Activated T-helper 1 cell treated with anti-CD3 and anti-CD28 coated beads, Interleukin-2, amount 50 U/mL, for 16 hours (primary cell): ENCODE results near the gene TFB1M.
A peak's percentile ranks its signal among the peaks of the same experiment; 100 is the strongest.
"Not testable (repeated sequence)": the region's sequence is repeated elsewhere in the genome, so short reads cannot be mapped to it uniquely, and the experiment has no call there.

Experiments used
- DNase-seq, 2 donors: peaks; one replicate each; pipeline ENCODE4 v3.0.0-alpha.2; 2020; ENCODE audit warnings: low read depth in 1 of 2, low spot score in 1 of 2

TFB1M gene

GRCh38 chr6:155330133-155330734, 15.9 kb upstream of the TFB1M start:
- DNase-seq = no peak

- DNase-seq = no peak
Observed at GRCh38 chr6:155329460-155330132, 15.3 kb upstream of the TFB1M start.

- no peak for DNase-seq
Observed at GRCh38 chr6:155328539-155329459, 14.5 kb upstream of the TFB1M start.

GRCh38 chr6:155328074-155328538, 13.8 kb upstream of the TFB1M start:
- no peak for DNase-seq

GRCh38 chr6:155327326-155328073, 13.2 kb upstream of the TFB1M start:
- DNase-seq = peak; percentile 33 to 38

GRCh38 chr6:155325700-155326516, 11.6 kb upstream of the TFB1M start:
- DNase-seq = no peak

GRCh38 chr6:155324993-155325392, 10.7 kb upstream of the TFB1M start:
- DNase-seq = no peak

GRCh38 chr6:155324172-155324571, 9.9 kb upstream of the TFB1M start:
- no peak for DNase-seq

- no peak for DNase-seq
Observed at GRCh38 chr6:155319902-155320301, 5.6 kb upstream of the TFB1M start.

GRCh38 chr6:155317186-155317585, 2.9 kb upstream of the TFB1M start:
- no peak for DNase-seq

GRCh38 chr6:155316419-155316818, 2.1 kb upstream of the TFB1M start:
- DNase-seq = no peak

GRCh38 chr6:155315516-155315871, 1.2 kb upstream of the TFB1M start:
- no peak for DNase-seq

GRCh38 chr6:155314773-155315515, 660 bp upstream of the TFB1M start:
- DNase-seq = peak in 1 of 2 donors; percentile 17

- no peak for DNase-seq
Observed at GRCh38 chr6:155313602-155314091, 637 bp downstream of the TFB1M start.

- DNase-seq = not testable (repeated sequence)
Observed at GRCh38 chr6:155312950-155313349, 1.3 kb downstream of the TFB1M start.

- no peak for DNase-seq
Observed at GRCh38 chr6:155311583-155311982, 2.7 kb downstream of the TFB1M start.

GRCh38 chr6:155311086-155311485, 3.2 kb downstream of the TFB1M start:
- no peak for DNase-seq

GRCh38 chr6:155310596-155310995, 3.7 kb downstream of the TFB1M start:
- DNase-seq = no peak

- DNase-seq = no peak
Observed at GRCh38 chr6:155309150-155309549, 5.1 kb downstream of the TFB1M start.
